Neural cell (in vitro differentiated cells): ENCODE results near the gene VWA1.

ENCODE experiments used
- EP300 ChIP-seq: fragments of 450-650 bp; conservative IDR thresholded peaks from 2 replicates; pipeline ENCODE4 v1.6.1; 2014; ENCODE audit warnings: antibody characterized with exemption, mild to moderate bottlenecking, moderate library complexity; ENCODE audit not compliant: poor library complexity, severe bottlenecking
- EZH2 ChIP-seq: fragments of 200-600, 300-800 bp; shearing (Covaris generic), sonication (generic); IDR thresholded peaks from 2 replicates; pipeline ENCODE4 v1.6.1; 2014; ENCODE audit warnings: antibody characterized with exemption, low read length, borderline replicate concordance, mild to moderate bottlenecking; ENCODE audit not compliant: insufficient read depth, poor library complexity, severe bottlenecking
- MXI1 ChIP-seq: fragments of 450-650 bp; conservative IDR thresholded peaks from 2 replicates; pipeline ENCODE4 v1.6.1; 2014; ENCODE audit warnings: antibody characterized with exemption, mild to moderate bottlenecking; ENCODE audit not compliant: poor library complexity, severe bottlenecking
- POLR2AphosphoS5 ChIP-seq: IDR thresholded peaks from 2 replicates; pipeline ENCODE4 v1.6.1; 2012
- TAF1 ChIP-seq: IDR thresholded peaks from 2 replicates; pipeline ENCODE4 v1.6.1; 2012; ENCODE audit warnings: low read depth
- TF ChIP-seq, protein P1 (sequence below): fragments of 450-650 bp; IDR thresholded peaks from 2 replicates; pipeline ENCODE4 v1.5.1; 2014; ENCODE audit warnings: antibody characterized with exemption, mild to moderate bottlenecking, moderate library complexity; ENCODE audit not compliant: poor library complexity, severe bottlenecking
- TF ChIP-seq, protein P2 (sequence below): IDR thresholded peaks from 2 replicates; pipeline ENCODE4 v1.6.1; 2012; ENCODE audit warnings: borderline replicate concordance

DNA sequence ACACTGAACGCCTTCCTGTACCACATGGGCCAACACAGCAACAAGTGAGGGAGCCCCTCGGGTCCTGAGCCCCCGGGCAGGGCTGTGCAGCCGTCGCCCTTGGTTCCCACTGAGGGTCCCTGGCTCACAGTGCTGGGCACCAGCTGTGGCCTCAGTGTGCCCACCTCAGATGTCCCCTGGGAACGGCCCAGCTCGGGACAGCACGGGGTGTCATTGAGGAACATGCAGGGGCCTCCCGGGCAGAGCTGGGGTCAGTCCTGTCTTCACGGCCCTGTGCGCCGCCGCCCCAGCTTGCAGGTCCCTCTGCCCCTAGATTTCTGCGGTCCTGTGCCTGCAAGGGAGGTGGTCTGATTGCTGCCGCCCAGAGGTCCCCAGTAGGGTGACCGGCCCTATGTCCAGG is 53.7 kb downstream of the VWA1 start:
- TF ChIP-seq, protein P1, sequence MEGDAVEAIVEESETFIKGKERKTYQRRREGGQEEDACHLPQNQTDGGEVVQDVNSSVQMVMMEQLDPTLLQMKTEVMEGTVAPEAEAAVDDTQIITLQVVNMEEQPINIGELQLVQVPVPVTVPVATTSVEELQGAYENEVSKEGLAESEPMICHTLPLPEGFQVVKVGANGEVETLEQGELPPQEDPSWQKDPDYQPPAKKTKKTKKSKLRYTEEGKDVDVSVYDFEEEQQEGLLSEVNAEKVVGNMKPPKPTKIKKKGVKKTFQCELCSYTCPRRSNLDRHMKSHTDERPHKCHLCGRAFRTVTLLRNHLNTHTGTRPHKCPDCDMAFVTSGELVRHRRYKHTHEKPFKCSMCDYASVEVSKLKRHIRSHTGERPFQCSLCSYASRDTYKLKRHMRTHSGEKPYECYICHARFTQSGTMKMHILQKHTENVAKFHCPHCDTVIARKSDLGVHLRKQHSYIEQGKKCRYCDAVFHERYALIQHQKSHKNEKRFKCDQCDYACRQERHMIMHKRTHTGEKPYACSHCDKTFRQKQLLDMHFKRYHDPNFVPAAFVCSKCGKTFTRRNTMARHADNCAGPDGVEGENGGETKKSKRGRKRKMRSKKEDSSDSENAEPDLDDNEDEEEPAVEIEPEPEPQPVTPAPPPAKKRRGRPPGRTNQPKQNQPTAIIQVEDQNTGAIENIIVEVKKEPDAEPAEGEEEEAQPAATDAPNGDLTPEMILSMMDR, result no peak
- TF ChIP-seq POLR2AphosphoS5, result no peak
- no peak for TF ChIP-seq EZH2
- TF ChIP-seq, protein P2, sequence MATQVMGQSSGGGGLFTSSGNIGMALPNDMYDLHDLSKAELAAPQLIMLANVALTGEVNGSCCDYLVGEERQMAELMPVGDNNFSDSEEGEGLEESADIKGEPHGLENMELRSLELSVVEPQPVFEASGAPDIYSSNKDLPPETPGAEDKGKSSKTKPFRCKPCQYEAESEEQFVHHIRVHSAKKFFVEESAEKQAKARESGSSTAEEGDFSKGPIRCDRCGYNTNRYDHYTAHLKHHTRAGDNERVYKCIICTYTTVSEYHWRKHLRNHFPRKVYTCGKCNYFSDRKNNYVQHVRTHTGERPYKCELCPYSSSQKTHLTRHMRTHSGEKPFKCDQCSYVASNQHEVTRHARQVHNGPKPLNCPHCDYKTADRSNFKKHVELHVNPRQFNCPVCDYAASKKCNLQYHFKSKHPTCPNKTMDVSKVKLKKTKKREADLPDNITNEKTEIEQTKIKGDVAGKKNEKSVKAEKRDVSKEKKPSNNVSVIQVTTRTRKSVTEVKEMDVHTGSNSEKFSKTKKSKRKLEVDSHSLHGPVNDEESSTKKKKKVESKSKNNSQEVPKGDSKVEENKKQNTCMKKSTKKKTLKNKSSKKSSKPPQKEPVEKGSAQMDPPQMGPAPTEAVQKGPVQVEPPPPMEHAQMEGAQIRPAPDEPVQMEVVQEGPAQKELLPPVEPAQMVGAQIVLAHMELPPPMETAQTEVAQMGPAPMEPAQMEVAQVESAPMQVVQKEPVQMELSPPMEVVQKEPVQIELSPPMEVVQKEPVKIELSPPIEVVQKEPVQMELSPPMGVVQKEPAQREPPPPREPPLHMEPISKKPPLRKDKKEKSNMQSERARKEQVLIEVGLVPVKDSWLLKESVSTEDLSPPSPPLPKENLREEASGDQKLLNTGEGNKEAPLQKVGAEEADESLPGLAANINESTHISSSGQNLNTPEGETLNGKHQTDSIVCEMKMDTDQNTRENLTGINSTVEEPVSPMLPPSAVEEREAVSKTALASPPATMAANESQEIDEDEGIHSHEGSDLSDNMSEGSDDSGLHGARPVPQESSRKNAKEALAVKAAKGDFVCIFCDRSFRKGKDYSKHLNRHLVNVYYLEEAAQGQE, result no peak
- no peak for TF ChIP-seq TAF1
- no peak for TF ChIP-seq EP300
- no peak for TF ChIP-seq MXI1
